Esophagus squamous epithelium (tissue), 4 donors: ENCODE results near the gene MYO3B.

Source experiments
- POLR2A ChIP-seq, 4 donors: fragments of 450-650 bp; IDR thresholded peaks; one replicate each; pipeline ENCODE4 v1.6.1; 2017; ENCODE audit warnings: antibody characterized with exemption in 4 of 4, mild to moderate bottlenecking in 4 of 4, moderate library complexity in 3 of 4
- TF ChIP-seq, protein P1 (sequence below), 6 experiments: fragments of 450-650 bp in 4 of 6; fragments of 200-600 bp in 2 of 6; sonication (generic) in 2 of 6; IDR thresholded peaks; one replicate each; pipeline ENCODE4 v1.5.1; 2016 to 2019; ENCODE audit warnings: antibody characterized with exemption in 6 of 6, mild to moderate bottlenecking in 4 of 6, moderate library complexity in 4 of 6

GRCh38 chr2:170264522-170264860 lies 86.5 kb downstream of the MYO3B start:
- no peak for TF ChIP-seq POLR2A (IDR thresholded peaks at IDR 0.05)
- TF ChIP-seq, protein P1, sequence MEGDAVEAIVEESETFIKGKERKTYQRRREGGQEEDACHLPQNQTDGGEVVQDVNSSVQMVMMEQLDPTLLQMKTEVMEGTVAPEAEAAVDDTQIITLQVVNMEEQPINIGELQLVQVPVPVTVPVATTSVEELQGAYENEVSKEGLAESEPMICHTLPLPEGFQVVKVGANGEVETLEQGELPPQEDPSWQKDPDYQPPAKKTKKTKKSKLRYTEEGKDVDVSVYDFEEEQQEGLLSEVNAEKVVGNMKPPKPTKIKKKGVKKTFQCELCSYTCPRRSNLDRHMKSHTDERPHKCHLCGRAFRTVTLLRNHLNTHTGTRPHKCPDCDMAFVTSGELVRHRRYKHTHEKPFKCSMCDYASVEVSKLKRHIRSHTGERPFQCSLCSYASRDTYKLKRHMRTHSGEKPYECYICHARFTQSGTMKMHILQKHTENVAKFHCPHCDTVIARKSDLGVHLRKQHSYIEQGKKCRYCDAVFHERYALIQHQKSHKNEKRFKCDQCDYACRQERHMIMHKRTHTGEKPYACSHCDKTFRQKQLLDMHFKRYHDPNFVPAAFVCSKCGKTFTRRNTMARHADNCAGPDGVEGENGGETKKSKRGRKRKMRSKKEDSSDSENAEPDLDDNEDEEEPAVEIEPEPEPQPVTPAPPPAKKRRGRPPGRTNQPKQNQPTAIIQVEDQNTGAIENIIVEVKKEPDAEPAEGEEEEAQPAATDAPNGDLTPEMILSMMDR (IDR thresholded peaks at IDR 0.05), result no peak
